Esophagus squamous epithelium (tissue), 4 donors: ENCODE data around the gene ZCCHC7.

Source experiments
- CTCF ChIP-seq, 6 experiments: fragments of 450-650 bp in 4 of 6; fragments of 200-600 bp in 2 of 6; sonication (generic) in 2 of 6; IDR thresholded peaks; one replicate each; pipeline ENCODE4 v1.5.1; 2016 to 2019; ENCODE audit warnings: antibody characterized with exemption in 6 of 6, mild to moderate bottlenecking in 4 of 6, moderate library complexity in 4 of 6
- POLR2A ChIP-seq, 4 donors: fragments of 450-650 bp; IDR thresholded peaks; one replicate each; pipeline ENCODE4 v1.6.1; 2017; ENCODE audit warnings: antibody characterized with exemption in 4 of 4, mild to moderate bottlenecking in 4 of 4, moderate library complexity in 3 of 4

- TF ChIP-seq CTCF (IDR thresholded peaks at IDR 0.05) (no peak), POLR2A (IDR thresholded peaks at IDR 0.05) (no peak)
Observed at GRCh38 chr9:37259951-37260350, 139.6 kb downstream of the ZCCHC7 start.
